Rectal smooth muscle tissue (tissue), 1 donor: ENCODE measurements around the gene MPV17L2.

ENCODE experiments used
- H3K27ac ChIP-seq: one replicate; pipeline ENCODE4 v1.7.0; 2013; ENCODE audit warnings: low read depth, low read length, inconsistent platforms
- H3K27me3 ChIP-seq: one replicate; pipeline ENCODE4 v1.7.0; 2013; ENCODE audit warnings: low read length; ENCODE audit not compliant: control insufficient read depth, insufficient read depth
- H3K36me3 ChIP-seq: one replicate; pipeline ENCODE4 v1.7.0; 2013; ENCODE audit warnings: low read length; ENCODE audit not compliant: control insufficient read depth, insufficient read depth
- H3K4me1 ChIP-seq: one replicate; pipeline ENCODE4 v1.7.0; 2013; ENCODE audit warnings: low read length; ENCODE audit not compliant: control insufficient read depth, insufficient read depth
- H3K4me3 ChIP-seq: one replicate; pipeline ENCODE4 v1.7.0; 2013; ENCODE audit warnings: low read length
- H3K9ac ChIP-seq: one replicate; pipeline ENCODE4 v1.7.0; 2013; ENCODE audit warnings: low read length

The MPV17L2 gene

GRCh38 chr19:18245297-18245696 is 52.3 kb downstream of the MPV17L2 start:
- no peaks in the 10 kb centered on the region for H3K36me3 ChIP-seq
- H3K4me3 ChIP-seq: no peak overlapping the region

More at GRCh38 chr19:18245297-18245696, 52.3 kb downstream of the MPV17L2 start:
- no peak overlapping the region for H3K27ac ChIP-seq
- H3K27me3 ChIP-seq: peaks cover 3% of the 10 kb centered on the region
- no peaks in the 10 kb centered on the region for H3K4me1 ChIP-seq
- H3K9ac ChIP-seq: no peak overlapping the region
